ENCODE data around the gene GRIK1.

GRIK1 gene

DNA sequence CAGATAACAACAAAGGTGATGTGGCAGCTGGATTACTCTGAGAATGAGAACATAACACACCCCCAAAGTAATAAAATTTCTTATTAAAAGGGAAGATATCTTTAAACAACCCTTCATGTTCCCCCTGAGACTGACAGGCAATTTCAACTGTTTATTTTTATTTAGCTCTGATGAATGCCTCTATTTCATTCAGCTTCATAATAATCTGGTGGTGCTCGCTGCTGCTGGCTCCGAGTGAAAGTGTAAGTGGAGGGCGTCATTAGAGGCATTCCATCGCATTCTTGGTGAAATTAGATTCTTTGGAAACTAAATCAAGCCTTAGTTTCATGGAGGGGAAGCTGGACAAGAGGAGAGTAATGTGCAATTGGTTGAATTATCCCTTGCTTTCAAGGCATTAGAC lies 128.9 kb downstream of the GRIK1 start:
- H3K4me3 ChIP-seq (ENCODE audit: low read depth, low read length), result no peak overlapping the region
- DNase-seq (ENCODE audit: low read depth), result no peak
- TF ChIP-seq, protein P1, sequence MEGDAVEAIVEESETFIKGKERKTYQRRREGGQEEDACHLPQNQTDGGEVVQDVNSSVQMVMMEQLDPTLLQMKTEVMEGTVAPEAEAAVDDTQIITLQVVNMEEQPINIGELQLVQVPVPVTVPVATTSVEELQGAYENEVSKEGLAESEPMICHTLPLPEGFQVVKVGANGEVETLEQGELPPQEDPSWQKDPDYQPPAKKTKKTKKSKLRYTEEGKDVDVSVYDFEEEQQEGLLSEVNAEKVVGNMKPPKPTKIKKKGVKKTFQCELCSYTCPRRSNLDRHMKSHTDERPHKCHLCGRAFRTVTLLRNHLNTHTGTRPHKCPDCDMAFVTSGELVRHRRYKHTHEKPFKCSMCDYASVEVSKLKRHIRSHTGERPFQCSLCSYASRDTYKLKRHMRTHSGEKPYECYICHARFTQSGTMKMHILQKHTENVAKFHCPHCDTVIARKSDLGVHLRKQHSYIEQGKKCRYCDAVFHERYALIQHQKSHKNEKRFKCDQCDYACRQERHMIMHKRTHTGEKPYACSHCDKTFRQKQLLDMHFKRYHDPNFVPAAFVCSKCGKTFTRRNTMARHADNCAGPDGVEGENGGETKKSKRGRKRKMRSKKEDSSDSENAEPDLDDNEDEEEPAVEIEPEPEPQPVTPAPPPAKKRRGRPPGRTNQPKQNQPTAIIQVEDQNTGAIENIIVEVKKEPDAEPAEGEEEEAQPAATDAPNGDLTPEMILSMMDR (IDR thresholded peaks at IDR 0.05; ENCODE audit: low read depth, low read length, missing control alignments), result no peak

DNA sequence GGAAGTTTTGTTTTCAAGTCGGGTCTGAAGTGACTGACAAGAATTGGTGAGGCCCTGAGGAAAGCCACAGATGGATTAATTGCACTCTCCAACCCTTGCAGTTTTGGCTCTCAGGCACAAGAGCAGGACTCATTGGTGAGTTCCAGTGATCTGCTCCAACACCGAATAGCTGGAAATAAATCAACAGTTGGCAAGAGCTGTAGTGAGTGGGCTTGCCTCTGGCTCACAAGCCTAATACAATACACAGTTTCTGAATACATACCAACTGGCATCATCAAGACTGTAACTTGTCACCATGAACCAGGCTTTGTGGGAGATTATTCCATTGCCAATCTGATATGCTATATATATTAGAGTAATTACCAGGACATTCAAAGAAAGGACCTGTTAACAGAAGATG lies 131.6 kb downstream of the GRIK1 start:
- DNase-seq (ENCODE audit: low read depth), result no peak
- no peak overlapping the region for H3K4me3 ChIP-seq (ENCODE audit: low read depth, low read length)
- TF ChIP-seq, protein P1 (IDR thresholded peaks at IDR 0.05; ENCODE audit: low read depth, low read length, missing control alignments), result no peak

DNA sequence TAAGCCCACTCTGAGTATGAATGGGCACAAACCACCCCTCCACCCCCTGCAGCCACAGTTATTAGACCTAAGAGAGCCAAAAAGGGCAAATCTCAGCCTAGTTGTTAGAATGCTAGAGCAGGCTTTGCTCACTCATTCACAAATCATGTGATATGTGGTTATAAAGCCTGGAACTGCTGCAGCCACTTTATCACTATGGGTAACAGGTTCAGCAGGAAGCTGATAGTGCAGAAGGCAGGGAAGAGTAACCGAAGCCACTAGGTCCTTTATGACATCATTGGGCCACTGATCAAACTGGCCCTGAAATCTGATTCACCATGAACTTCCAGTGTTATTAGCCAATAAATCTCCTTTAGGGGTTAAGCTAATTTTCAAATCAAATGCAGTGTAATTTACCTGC lies 134.7 kb downstream of the GRIK1 start:
- H3K4me3 ChIP-seq (ENCODE audit: low read depth, low read length), result no peak overlapping the region
- no peak for DNase-seq (ENCODE audit: low read depth)
- TF ChIP-seq, protein P1 (IDR thresholded peaks at IDR 0.05; ENCODE audit: low read depth, low read length, missing control alignments), result no peak

DNA sequence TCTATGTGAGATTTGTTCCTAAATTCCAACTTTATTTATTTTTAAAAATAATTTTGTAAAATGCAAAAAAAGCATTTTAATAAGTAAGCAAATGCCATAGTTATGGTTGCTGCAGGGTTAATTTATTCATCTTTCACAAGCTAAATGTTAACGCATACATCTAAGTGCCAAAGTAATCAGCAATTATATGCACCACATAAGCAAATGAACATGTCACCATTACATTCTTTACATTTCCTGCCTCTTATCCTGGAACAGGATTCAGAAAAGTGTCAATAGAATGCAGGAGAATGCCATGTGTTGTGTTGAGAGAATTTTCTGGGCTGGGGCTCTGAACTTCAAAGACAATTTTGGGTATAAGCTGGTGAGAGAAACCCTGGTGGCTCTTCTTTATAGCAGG lies 136.6 kb downstream of the GRIK1 start:
- TF ChIP-seq, protein P1 (IDR thresholded peaks at IDR 0.05; ENCODE audit: low read depth, low read length, missing control alignments), result no peak
- H3K4me3 ChIP-seq (ENCODE audit: low read depth, low read length), result no peak overlapping the region
- DNase-seq (ENCODE audit: low read depth), result no peak

DNA sequence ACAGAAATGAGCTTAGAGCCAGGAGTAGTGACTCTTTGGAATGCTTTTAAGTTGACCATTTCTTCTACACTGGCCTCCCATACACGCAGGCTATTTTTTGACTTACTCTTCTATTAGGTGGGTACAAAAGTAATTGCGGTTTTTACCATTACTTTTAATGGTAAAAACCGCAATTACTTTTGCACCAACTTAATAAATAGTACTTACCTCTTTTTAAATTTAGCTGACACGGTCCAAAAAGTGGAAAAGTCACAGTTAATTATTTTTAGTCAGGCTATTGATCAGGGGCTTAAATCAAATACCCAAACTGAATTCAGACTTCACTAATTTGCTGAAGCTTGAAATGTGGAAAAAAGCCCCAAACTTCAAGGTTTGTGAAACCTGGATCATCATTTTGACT lies 138.7 kb downstream of the GRIK1 start:
- TF ChIP-seq, protein P1 (IDR thresholded peaks at IDR 0.05; ENCODE audit: low read depth, low read length, missing control alignments), result no peak
- DNase-seq (ENCODE audit: low read depth), result no peak
- no peak overlapping the region for H3K4me3 ChIP-seq (ENCODE audit: low read depth, low read length)

DNA sequence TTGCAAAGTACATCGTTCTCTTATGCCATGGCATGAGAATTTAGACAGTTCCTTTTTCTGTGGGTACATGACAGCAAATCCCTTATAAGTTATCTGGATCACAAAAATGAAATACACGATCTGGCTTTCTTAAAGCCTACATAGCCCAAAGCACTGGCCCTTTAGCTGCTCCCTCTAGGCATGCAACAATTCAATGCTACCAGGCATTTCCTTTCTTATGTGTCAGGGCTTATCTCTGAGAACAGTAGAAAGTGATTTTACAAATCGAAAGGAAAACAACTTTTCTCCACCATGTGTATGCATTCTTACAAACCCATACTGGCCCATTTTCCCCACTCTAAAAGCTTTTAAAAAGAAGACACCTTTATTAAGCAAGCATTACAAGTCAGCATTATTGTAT lies 139.7 kb downstream of the GRIK1 start:
- no peak overlapping the region for H3K4me3 ChIP-seq (ENCODE audit: low read depth, low read length)
- TF ChIP-seq, protein P1 (IDR thresholded peaks at IDR 0.05; ENCODE audit: low read depth, low read length, missing control alignments), result no peak
- no peak for DNase-seq (ENCODE audit: low read depth)

DNA sequence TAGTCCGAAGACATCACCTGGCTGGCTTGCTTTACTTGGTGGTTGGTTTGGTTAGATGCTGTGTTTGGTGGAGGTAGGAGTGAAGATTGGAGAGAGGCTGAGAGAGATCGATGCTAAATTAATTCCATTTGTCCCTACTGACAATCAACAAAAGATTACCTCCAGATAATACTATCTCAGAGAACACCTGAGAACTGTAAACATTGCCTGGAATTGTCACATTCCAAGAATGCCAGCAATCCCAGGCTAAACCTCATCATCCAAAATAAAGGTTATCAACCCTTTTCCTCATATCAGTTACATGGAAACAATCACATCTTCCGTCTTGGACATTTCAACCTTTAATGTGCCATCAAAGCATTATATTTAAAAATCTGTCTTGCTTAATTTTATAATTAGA lies 141.0 kb downstream of the GRIK1 start:
- H3K4me3 ChIP-seq (ENCODE audit: low read depth, low read length), result no peak overlapping the region
- DNase-seq (ENCODE audit: low read depth), result no peak
- TF ChIP-seq, protein P1 (IDR thresholded peaks at IDR 0.05; ENCODE audit: low read depth, low read length, missing control alignments), result no peak
